ENCODE results near the gene MAP2K5. TPM values are rescaled to one million over a fixed set of nuclear protein-coding genes. Genes with fewer than 3 reads are reported as not detected.

MAP2K5 gene
- total RNA-seq, 4 donors from 2014 or later, result 10.2 to 13.8 (median 11.9) TPM

DNA sequence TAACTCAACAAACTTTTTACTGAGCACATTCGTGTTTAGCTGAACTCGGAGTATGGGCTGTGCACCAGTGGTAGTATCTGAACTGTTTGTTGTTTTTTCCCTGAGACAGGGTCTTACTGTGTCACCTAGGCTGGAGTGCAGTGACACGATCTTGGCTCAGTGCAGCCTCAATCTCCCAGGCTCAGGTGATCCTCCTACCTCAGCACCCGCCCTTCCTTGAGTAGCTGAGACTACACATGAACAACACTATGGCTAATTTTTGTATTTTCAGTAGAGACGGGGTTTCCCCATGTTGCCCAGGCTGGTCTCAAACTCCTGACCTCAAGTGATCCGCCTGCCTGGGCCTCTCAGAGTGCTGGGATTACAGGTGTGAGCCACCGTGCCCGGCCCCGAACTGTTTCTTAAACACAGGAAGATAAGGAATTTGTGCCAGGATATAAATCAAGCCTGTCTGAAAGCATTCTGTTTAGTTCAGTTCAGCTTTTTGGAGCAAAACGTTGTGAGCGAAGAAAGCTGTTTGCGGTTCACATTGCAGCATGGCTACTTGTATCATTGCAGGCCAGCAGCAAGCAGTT lies 242.4 kb downstream of the MAP2K5 start:
- Histone ChIP-seq H3K27ac (no peak overlapping the region), H3K4me3 (no peak overlapping the region), H3K36me3 (peaks cover 0 to 34% (median 0%) of the 10 kb centered on the region in 3 donors), H3K27me3 (no peaks in the 10 kb centered on the region), H3K9me3 (no peaks in the 10 kb centered on the region), H3K4me1 (no peaks in the 10 kb centered on the region)
- 90% methylated on average over 12 of the region's 12 CpGs for WGBS, 2 donors
- no peak for DNase-seq (ENCODE audit: low spot score in 2 of 2)
- TF ChIP-seq, protein P1, sequence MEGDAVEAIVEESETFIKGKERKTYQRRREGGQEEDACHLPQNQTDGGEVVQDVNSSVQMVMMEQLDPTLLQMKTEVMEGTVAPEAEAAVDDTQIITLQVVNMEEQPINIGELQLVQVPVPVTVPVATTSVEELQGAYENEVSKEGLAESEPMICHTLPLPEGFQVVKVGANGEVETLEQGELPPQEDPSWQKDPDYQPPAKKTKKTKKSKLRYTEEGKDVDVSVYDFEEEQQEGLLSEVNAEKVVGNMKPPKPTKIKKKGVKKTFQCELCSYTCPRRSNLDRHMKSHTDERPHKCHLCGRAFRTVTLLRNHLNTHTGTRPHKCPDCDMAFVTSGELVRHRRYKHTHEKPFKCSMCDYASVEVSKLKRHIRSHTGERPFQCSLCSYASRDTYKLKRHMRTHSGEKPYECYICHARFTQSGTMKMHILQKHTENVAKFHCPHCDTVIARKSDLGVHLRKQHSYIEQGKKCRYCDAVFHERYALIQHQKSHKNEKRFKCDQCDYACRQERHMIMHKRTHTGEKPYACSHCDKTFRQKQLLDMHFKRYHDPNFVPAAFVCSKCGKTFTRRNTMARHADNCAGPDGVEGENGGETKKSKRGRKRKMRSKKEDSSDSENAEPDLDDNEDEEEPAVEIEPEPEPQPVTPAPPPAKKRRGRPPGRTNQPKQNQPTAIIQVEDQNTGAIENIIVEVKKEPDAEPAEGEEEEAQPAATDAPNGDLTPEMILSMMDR (IDR thresholded peaks at IDR 0.05), result no peak
- TF ChIP-seq EP300 (IDR thresholded peaks at IDR 0.05) (no peak), POLR2A (IDR thresholded peaks at IDR 0.05) (no peak)

DNA sequence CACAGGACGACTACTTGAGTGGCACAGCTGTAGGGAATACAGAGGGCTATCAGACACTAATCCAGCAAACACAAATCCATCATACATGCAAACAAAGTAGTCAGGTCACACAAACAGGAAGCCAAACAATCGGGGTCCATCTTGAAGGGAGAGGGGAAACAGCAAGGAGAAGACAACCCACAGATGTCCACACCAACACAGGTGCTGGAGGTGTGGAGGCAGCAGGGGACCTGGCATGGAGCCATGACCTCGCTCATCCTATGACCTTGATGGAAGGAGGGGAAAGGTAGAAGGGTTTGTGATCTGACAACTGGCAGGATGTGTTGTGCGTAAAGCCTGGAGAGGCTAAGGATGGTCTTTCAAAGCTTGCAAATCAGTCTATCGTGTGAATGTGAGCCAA lies 242.9 kb downstream of the MAP2K5 start:
- Histone ChIP-seq H3K36me3 (peaks cover 0 to 34% (median 0%) of the 10 kb centered on the region in 3 donors), H3K9me3 (no peaks in the 10 kb centered on the region), H3K4me1 (no peaks in the 10 kb centered on the region), H3K27ac (no peak overlapping the region), H3K27me3 (no peaks in the 10 kb centered on the region), H3K4me3 (no peak overlapping the region)
- DNase-seq (ENCODE audit: low spot score in 2 of 2), result no peak
- WGBS, 2 donors, result 80 to 89% methylated on average over 5 of the region's 5 CpGs
- TF ChIP-seq, protein P1 (IDR thresholded peaks at IDR 0.05), result no peak
- TF ChIP-seq EP300 (IDR thresholded peaks at IDR 0.05) (no peak), POLR2A (IDR thresholded peaks at IDR 0.05) (no peak)

DNA sequence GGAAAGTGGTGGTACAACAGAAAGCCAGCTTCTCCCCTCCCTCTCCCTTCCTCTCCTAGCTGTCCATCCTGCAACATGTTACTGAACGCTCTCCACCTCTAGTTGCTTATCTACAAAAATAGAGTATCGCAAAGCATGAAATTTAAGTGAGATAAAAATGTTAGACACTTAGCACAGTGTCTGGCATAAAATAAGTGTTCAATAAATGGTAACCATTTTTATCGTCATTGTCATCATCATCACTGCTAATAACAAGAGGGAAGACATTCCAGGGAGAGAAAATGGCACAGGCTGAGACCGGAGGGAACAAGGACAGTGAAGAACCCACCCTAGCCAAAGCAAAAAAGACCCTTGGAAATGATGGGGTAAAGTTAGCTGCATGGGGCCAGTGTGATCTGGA lies 244.1 kb downstream of the MAP2K5 start:
- WGBS, 2 donors, result 95 to 98% methylated on average over 4 of the region's 4 CpGs
- H3K36me3 ChIP-seq, result peaks cover 0 to 34% (median 0%) of the 10 kb centered on the region in 3 donors

DNA sequence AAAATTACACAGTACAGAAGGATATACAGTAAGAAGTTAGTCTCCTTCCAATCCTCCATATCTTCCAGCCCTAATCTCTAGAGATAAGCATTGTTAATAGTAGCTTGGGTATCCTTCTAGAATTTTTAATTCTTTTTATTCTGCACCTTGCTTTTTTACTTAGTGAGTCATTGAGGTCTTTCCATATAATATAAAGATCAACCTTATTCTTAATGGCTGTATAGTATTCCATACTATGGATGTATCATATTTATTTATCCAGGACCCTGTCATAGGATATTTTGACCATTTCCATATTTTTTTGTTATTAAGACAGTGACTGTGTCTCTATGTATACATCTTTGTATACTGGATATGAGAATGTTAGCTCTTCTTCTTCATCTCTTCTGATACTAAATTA lies 246.5 kb downstream of the MAP2K5 start:
- peaks cover 0 to 28% (median 0%) of the 10 kb centered on the region in 3 donors for H3K36me3 ChIP-seq
- TF ChIP-seq EP300 (IDR thresholded peaks at IDR 0.05), result no peak
- TF ChIP-seq, protein P1 (IDR thresholded peaks at IDR 0.05), result no peak
- TF ChIP-seq POLR2A (IDR thresholded peaks at IDR 0.05), result no peak
- no peaks in the 10 kb centered on the region for H3K4me1 ChIP-seq
- no peaks in the 10 kb centered on the region for H3K27me3 ChIP-seq
- DNase-seq (ENCODE audit: low spot score in 2 of 2), result no peak
- H3K27ac ChIP-seq, result no peak overlapping the region
- H3K9me3 ChIP-seq, result peaks cover 0 to 1% (median 0%) of the 10 kb centered on the region in 4 donors
- H3K4me3 ChIP-seq, result no peak overlapping the region

More for the DNA sequence above, 244.1 kb downstream of the MAP2K5 start:
- TF ChIP-seq, protein P1 (IDR thresholded peaks at IDR 0.05), result no peak
- TF ChIP-seq POLR2A (IDR thresholded peaks at IDR 0.05) (no peak), EP300 (IDR thresholded peaks at IDR 0.05) (no peak)
- Histone ChIP-seq H3K9me3 (no peaks in the 10 kb centered on the region), H3K4me1 (no peaks in the 10 kb centered on the region), H3K27ac (no peak overlapping the region), H3K4me3 (no peak overlapping the region), H3K27me3 (no peaks in the 10 kb centered on the region)
- DNase-seq (ENCODE audit: low spot score in 2 of 2), result no peak

DNA sequence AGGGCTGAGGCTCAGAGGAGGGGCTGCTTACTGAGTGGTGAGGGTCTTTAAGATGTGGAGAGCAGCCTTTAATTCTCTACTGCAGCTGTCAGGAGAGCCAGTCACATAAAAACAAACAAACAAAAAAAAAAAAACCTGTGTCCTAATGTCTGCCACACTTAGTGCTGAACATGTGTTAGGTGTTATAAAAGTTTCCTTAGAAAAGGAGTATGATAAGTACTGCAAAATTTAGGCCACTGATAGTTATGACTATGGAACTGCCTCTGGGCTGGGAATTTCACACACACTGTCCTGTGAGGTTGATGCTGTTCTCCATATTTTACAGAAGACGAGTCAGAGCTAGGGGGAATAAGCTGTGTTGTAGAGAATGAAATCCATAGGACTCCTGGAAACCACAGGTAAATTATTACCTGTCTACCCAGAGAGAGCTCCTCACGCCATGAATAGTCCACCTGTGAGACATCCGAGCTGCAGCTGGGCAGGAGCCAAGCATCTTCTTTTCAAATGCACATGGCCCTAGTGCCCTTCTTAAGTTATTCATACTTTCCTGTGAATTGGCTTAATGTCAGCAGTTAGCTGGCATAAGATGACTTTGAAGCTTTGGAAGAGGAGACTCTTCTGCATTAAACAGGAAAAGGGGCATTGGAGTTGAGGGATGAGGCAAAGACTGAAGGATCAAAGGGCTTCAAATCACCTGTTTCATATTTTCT lies 248.3 kb downstream of the MAP2K5 start:
- Histone ChIP-seq H3K4me1 (no peaks in the 10 kb centered on the region), H3K9me3 (peaks cover 0 to 17% (median 0%) of the 10 kb centered on the region in 4 donors), H3K36me3 (peaks cover 0 to 24% (median 0%) of the 10 kb centered on the region in 3 donors), H3K27me3 (no peaks in the 10 kb centered on the region), H3K27ac (no peak overlapping the region), H3K4me3 (no peak overlapping the region)
- WGBS, 2 donors, result 96 to 98% methylated on average over 3 of the region's 3 CpGs
- DNase-seq (ENCODE audit: low spot score in 2 of 2), result no peak
- TF ChIP-seq, protein P1 (IDR thresholded peaks at IDR 0.05), result no peak
- no peak for TF ChIP-seq POLR2A (IDR thresholded peaks at IDR 0.05)

All from tibial nerve (tissue), 4 donors.